GM10248 (cell line): Measurements from ENCODE around the gene ZIM2.

Experiments used
- CTCF ChIA-PET: fragments of 300-600 bp; sonication (Branson Sonifier 250); formaldehyde crosslinking; extraction: SDS; loops from one replicate; lab custom pipeline; 2021; ENCODE audit warnings: antibody characterized with exemption; lab: Yijun Ruan, JAX
- POLR2A ChIA-PET: fragments of 350-650 bp; sonication (Branson Sonifier 250); formaldehyde crosslinking; extraction: SDS; loops from one replicate; lab custom pipeline; 2020; ENCODE audit warnings: antibody characterized with exemption; lab: Yijun Ruan, JAX
- DNase-seq: peaks from one replicate; pipeline ENCODE4 v3.0.0; 2012; ENCODE audit errors: extremely low spot score
- TF ChIP-seq, protein P1 (sequence below): IDR thresholded peaks from 2 replicates; pipeline ENCODE4 v1.5.1; 2012; ENCODE audit warnings: mild to moderate bottlenecking, low read depth; ENCODE audit errors: extremely low read depth, missing control alignments, control extremely low read depth

The ZIM2 gene

DNA sequence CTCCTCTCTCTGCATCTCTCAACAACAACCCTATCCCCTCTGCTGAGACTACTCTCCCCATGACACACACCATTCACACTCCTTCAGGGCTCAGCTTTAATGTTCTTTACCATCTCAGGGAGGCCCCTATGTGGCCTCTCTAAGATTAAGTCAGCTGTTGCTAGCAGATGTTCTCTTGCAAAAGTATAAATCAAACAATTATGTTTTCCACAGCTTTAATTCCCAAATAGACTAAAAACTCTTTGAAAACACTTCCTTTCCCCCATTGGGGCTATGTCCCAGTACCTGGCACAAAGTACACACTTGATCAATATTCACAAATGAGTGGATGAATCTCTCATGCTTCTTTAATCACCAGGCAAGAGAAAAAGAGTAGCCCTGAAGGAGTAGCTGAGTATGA lies 5.1 kb downstream of the ZIM2 start:
- no peak for DNase-seq
- POLR2A ChIA-PET = no interaction called here
- TF ChIP-seq, protein P1, sequence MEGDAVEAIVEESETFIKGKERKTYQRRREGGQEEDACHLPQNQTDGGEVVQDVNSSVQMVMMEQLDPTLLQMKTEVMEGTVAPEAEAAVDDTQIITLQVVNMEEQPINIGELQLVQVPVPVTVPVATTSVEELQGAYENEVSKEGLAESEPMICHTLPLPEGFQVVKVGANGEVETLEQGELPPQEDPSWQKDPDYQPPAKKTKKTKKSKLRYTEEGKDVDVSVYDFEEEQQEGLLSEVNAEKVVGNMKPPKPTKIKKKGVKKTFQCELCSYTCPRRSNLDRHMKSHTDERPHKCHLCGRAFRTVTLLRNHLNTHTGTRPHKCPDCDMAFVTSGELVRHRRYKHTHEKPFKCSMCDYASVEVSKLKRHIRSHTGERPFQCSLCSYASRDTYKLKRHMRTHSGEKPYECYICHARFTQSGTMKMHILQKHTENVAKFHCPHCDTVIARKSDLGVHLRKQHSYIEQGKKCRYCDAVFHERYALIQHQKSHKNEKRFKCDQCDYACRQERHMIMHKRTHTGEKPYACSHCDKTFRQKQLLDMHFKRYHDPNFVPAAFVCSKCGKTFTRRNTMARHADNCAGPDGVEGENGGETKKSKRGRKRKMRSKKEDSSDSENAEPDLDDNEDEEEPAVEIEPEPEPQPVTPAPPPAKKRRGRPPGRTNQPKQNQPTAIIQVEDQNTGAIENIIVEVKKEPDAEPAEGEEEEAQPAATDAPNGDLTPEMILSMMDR = no peak
- CTCF ChIA-PET = no interaction called here

DNA sequence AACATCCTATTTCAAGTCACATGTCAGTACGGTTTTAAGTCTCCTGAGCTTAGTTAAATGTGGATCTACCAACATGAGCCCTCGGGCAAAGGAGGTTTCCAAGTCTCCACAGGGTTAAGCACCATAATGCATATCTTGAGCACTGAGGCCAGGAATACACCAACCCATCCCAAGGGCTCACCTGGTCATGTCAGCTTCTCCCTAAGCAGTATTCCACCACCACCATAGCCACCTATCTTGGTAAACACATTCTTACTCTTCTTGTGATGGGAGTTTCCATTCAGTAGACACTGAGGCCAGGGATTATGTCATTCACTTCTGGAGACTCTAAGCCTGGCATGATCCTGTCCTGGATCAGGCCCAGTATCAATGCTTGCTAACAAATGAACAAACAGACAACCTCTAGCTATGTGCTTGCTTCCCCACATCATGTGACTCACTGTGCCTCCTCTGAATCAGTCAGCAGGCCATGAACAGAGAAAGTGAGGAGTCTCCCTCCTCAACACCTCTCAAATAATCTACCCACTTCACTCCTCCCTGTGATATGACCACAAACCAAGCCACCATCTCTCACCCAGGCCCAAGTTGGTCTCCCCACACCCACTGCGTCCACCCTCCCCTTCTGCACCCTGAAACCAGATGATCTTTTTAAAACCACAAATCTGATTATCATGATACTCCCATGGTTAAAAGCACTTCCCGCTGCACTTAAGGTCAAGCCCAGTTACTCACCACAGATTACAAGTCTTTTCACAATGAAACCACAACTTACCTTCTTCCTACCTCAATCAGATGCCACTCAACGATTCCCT lies 5.8 kb downstream of the ZIM2 start:
- TF ChIP-seq, protein P1 = no peak
- no peak for DNase-seq
- ChIA-PET POLR2A (no interaction called here), CTCF (no interaction called here)

DNA sequence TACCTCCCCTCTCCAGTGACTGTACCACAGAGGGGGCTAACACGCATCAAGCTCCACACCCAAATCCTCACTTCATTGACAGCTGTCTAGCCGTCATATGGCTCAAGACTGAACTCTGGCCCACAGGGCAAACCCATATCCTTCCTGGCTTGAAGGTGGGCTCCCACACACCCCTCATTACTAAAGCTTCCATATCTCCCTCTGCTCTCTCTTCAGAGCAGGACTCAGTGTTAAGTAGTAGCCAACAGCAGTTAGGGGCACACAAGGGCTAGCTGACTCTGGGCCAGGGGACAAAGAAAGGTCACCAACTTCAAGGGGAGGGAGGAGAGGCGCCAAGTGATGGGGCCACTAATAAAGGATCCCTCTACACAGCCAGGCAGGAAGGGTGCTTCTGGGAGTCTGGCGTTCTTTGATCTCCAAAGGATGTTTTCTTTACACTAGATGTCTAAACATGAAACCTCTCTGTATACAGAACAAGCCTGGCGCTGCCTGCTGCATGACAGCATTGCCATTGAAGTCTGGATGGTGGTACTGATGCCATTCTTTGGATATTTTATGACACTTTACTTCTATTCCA lies 8.1 kb downstream of the ZIM2 start:
- no peak for DNase-seq

DNA sequence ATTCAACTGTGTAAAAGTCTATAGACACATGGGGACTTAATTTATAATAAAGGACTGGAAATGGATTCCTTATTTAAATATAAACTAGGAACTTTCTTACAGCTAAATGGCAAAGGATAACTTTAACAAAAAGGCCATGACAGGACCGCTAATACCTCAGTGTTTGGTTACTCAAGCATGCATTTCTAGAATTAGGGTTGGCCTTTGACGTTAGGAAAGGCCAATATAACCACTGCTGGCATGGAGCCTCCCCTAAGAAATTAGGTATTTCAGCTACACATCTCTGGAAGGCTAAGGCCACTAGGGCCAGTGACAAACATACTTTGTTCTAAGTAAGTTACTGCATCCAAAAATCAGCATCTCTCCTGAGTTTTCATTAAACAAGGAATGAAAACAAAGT lies 9.3 kb downstream of the ZIM2 start:
- no peak for DNase-seq
- TF ChIP-seq, protein P1 = no peak
- ChIA-PET CTCF (no interaction called here), POLR2A (no interaction called here)

More for the DNA sequence above, 8.1 kb downstream of the ZIM2 start:
- ChIA-PET POLR2A (no interaction called here), CTCF (no interaction called here)
- TF ChIP-seq, protein P1 = no peak

DNA sequence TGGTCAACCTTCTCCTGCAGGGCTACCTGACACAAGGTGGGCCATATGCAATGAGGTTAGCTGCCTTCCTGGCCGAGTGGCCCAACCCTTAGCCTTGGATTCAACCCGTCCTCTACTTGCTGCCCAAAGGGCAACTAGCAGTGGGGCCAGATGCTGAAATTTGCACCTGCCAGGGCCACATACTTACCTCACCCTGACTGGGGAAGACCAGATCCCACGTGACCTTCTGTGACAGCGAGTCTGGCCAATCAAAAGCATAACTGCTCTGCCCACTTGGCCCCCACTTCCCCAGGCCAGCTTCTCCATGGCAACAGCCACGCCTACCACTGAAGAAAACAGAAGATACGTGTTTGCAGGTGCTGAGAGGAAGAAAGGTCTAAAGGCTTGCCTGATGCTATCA lies 10.9 kb downstream of the ZIM2 start:
- TF ChIP-seq, protein P1 = no peak
- POLR2A ChIA-PET = no interaction called here
- DNase-seq = no peak
- CTCF ChIA-PET = no interaction called here

DNA sequence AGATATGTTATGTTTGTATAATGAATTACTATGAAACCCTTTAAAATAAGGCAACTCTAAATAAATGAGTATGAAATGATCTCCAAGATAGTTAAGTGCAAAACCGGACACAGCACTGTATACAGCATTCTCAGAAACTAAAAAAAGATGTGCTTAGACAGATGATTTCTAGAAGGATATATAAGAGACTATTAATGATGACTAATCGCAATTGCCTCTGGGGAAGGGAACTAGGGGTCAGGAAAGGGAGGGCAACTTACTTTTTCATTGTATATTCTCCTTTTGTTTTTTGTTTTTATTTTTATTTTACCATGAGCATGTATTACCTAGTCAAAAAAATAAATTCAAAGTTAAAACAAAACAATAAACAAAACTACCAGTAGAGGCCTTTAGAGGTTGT lies 12.8 kb downstream of the ZIM2 start:
- TF ChIP-seq, protein P1 = no peak
- DNase-seq = no peak
- POLR2A ChIA-PET = no interaction called here
- CTCF ChIA-PET = no interaction called here
